ENCODE results near the gene GNAQ.
"Not testable (repeated sequence)": the region's sequence is repeated elsewhere in the genome, so short reads cannot be mapped to it uniquely, and the experiment has no call there.

Gene GNAQ

DNA sequence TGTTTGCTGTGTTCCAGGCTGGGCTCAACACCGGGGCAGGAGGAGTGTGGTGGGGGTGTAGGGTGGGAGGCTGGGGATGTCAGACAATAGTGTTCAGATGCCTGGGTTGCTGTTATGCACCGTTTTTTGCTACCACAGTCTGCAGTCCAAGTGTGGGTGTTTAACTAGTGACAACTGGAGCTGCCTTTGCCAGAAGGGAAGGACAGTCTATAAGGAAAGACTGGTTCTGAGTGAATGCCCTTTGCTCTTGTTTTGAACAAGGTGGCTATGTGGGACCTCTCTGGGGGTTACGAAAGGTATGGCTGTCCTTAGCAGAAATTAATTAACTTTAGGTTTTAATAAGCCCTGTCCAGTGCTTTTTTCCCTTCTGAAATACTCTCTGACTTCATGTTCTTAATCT is 265.0 kb downstream of the GNAQ start:
- no peak for DNase-seq (ENCODE audit: low read depth)

DNA sequence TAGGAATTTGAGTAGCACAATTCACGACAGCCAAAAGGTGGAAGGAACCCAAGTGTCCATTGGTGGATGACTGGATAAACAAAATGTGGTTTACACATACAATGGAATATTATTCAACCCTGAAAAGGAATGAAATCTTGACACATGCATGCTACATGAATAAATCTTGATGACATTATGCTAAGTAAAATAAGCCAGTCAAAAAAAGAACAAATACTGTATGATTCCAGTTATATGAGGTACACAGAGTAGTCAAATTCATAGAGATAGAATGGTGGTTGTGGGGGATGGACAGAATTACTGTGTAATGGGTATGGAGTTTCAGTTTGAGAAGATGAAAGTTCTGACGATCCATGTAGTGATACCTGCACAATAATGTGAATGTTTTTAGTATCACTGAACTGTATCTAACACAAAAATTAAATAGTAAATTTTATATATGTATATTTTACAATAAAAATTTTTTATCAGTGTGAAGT is 265.8 kb downstream of the GNAQ start:
- no peak for DNase-seq (ENCODE audit: low read depth)

DNA sequence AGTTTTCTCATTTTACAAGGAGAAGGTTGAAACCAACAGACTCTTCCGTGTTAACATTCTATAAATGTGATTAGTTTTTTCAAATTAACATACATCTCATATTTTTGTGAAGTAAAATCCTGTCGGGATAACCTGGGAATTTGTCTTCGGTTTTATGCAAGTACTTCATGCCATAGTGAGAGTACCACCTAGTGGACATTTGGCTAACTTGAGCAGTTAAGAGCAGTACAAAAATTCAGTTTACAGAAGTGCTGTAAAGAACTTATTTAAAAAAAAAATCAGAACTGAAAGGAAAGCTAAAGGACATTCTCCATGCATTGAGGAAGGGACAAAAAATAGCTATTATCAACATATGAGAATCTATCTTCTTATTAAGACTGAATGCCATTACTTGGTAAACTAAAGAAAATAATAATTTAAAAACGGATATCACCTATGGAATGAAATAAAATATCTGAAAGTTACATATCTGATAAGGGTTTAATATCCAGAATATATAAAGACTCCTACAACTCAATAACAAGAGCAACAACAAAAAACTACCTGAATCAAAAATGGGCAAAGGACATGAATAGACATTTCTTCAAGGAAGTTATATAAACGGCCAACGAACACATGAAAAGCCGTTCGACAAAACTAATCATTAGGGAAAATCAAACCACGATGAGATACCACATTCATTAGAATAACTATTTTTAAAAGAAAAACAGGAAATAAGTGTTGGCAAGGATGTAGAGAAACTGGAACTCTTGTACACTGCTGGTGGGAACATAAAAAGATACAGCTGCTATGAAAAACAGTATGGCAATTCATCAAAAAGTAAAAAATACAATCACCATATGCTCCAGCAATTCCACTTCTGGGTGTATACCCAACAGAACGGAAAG is 266.5 kb downstream of the GNAQ start:
- DNase-seq (ENCODE audit: low read depth) = peak; percentile 43

DNA sequence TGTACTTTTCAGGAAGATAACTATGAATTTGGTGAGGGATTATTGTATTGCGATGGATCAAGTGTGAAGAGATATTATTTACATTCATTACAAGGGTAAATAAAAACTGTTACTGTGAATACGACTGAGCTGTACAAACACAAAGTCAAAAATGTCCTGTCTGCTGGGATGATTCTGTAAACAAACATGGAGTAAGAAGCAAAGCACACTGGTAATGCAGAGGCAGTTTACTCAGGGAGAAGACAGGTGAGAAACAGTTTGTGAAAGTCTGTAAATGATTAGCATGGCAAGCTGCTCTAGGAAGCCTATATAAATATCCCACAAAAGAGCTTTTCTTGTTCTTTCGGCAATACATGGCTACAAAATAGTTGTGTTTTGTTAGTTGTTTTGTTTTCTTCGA is 268.0 kb downstream of the GNAQ start:
- no peak for DNase-seq (ENCODE audit: low read depth)

DNA sequence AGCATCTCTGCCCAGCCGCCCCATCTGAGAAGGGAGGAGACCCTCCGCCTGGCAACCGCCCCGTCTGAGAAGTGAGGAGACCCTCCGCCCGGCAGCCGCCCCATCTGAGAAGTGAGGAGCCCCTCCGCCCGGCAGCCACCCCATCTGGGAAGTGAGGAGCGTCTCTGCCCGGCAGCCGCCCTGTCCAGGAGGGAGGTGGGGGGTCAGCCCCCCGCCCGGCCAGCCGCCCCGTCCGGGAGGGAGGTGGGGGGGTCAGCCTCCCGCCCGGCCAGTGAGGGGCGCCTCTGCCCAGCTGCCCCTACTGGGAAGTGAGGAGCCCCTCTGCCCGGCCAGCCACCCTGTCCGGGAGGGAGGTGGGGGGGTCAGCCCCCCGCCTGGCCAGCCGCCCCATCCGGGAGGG is 270.7 kb downstream of the GNAQ start:
- not testable (repeated sequence) for DNase-seq (ENCODE audit: low read depth)

DNA sequence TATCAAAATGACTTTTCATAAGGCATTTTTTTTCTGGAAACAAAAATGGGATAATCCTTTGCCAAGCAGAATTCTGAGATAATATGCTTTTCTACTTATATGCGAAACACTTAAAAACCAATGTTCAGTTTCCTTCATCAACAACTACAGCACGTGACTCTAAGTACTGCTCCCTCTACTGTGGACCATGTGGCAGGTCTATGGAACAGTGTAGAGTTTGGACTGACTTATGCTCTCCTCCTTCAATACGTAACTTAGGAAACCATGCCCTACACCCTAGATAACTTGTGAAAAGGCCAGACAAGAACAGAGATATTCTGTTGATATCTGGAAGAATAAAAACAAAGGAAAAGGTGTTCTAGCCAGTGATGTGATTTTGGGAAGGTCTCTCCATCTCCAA is 272.2 kb downstream of the GNAQ start:
- DNase-seq (ENCODE audit: low read depth) = no peak

DNA sequence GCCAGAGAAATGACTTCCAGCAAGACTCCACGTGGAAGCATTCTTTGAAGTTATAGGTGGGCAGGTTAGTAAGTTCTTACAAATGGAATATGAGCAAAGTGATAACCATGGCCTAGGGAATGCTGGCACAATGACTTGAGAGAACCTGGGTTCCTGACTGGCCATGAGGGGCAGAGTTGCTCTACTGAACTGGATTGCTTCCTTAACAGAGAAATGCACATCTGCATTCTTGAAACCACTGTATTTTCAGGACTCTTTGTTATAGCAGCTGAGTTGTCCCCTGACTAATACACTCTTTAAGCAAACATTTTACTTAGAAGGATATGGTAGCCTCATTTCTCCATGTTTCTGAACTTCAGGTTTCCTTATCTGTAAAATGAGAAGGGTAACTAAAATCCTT is 275.2 kb downstream of the GNAQ start:
- DNase-seq (ENCODE audit: low read depth) = no peak

DNA sequence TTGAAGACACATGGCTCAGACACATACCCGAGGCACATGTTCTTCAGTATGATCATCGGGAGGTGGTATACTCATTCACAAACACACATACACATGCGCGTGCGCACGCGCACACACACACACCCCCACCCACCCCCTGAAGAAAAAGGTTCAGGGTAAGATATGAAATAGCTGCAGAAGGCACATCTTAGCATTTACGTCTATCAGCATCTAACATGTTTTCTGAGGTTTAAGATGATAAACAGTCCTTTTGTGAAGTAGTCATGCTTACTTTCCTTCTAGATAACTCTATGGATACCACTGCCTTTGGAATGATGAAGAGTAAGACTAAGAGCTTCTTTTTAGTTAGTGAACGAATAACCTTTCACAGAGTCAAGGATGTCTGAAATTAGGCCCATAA is 278.4 kb downstream of the GNAQ start:
- DNase-seq (ENCODE audit: low read depth) = no peak

DNA sequence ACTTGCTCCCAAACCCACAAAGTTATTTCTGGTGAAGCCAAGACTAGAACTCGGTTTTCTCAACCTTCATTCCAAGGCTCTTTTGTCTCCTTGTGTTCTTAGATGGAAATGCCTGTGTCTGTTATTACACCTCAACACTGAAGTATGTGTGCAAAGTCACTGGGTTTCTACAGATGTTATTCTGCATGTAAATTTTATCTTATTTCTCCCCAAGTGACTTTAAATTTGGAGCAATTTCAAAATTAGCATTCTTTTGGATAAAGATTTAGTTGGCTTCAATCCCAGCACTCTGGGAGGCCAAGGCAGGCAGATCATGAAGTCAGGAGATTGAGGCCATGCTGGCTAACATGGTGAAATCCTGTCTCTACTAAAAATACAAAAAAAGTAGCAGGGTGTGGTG is 279.1 kb downstream of the GNAQ start:
- DNase-seq (ENCODE audit: low read depth) = peak; percentile 95

DNA sequence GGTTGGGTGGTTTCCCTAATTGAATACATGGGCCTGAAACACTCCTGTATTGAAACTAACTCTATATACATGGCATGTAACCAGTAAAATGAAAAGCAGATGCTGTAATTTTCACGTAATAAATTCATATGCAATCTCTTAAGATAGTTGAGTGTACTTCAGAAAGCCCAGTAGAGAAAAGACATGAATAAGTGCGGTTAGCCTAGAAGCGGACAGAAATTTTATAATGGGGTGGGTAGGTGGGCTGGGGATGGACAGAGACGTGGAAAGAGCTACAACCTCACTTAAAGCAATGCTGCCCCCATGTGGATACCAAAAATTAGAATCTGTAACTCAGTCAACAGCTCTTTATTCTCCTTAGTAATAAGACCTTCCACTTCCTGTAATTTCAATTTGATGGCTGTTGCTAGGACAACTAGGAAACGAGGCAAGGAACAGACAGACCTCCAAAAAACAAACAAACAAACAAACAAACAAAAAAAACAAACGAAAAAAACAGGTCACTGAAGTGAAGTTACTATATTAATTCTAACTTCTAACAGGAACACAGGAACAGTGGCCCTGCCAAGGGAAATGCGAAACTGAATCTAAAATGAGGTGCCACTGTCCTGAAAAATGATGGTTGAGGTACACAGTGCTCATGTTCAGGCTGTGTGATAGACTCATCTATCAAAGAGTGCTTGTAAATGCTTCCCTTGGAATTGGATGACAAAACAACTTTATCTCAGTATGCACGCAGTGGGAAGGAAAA is 280.1 kb downstream of the GNAQ start:
- DNase-seq (ENCODE audit: low read depth) = peak; percentile 68

DNA sequence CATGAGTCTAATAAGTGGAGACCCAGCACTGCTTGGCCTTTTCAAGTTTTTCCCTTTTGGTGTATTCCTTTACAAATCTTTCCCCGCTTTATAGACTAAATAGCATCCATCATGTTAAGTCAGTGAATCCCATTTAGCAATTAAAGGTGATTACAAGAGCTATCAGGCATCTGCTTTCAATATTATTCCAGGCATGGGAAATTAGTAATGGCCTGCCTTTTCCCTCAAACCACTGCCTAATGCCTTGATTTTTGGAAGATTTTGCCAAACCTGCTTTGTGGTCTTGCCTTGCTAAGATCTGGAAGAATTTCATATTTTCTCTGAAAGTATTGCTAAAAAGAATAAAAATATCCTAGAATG is 280.6 kb downstream of the GNAQ start:
- DNase-seq (ENCODE audit: low read depth) = no peak

DNA sequence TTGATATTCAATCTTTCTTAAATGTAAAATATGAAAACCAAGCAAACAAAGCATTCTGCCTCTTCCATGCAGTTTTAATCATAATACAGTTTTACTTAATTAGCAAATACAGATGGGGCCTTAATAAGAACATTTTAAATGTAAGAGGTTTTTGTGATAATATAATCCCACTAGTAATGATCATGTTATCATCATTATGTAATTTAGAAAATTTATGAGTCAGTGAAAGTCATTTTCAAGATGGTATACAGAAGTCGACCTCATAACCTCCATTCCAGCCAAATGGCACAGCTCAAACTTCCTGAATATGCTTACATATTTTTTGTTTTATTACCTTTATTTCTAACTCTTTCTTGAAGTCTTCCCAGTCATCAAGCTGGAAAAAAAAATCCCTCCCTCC is 281.3 kb downstream of the GNAQ start:
- peak; percentile 37 for DNase-seq (ENCODE audit: low read depth)

DNA sequence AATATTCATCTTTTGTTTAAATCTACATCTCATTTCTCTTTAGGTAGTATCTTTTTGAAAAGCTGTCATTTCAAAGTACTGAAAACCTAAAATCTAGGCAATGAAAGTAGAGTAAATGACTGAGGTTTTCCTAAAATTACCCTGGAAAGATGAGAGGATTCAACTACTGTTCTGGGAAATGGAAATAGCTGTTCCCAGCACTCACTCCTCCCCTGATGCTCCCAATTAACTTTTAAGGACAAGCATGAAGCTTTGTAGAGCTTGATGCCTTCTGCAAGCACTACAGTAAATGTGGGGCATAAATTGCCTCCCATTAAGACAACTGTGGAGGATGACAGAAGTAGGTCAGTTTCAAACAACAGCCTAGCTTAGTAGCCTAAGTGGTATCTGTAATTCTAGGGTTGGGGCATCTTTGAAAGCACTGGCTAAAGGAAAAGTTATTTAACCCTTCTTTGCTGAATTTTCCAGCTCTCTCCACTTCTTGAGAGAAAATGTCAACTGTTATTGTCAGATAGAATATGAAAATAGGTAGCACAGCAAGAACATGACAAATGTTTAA is 283.3 kb downstream of the GNAQ start:
- no peak for DNase-seq (ENCODE audit: low read depth)

DNA sequence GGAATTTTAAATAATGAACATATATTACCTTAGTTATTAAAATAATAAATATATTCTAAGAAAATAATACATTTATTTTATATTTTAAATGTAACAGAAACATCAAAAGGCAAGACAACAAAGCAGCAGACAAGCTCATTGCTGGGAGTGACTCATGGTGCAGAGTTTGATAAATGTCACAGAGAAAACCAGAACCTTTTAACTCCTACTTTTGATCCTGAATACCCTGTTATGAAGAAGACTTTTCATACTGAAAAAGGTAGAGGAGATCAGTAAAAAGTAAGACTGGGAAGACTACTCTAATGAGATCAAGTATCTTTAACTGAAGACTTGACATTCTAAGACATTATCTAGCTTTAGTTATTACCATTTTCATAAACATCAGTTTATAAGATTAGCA is 284.4 kb downstream of the GNAQ start:
- no peak for DNase-seq (ENCODE audit: low read depth)

DNA sequence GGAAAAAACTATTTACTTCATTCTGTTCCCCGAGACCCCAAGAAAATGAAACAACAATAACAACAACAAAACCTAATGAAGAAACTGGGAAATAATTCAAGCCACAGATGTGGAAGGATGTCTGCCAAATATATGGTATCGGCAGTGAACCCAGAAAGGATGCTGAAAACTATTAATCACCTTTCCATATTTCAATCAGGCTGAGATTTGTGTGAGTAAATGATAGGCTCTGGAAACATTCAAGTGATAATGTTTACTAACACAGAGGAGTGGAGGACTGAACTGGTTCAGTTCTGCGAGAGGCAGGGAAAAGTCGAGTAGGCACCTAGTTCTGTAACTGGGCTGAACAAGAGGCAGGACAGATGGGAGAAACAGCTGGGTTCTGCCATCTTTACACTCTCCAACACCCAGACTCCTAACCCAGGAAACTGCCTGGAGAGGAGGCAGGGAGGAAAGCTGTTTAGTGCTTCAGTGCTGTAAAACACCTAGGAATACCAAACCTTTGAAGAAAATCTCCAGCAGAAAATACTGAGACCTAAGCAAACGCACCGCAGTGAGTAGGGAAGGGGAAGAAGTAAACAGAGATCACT is 286.7 kb downstream of the GNAQ start:
- no peak for DNase-seq (ENCODE audit: low read depth)

DNA sequence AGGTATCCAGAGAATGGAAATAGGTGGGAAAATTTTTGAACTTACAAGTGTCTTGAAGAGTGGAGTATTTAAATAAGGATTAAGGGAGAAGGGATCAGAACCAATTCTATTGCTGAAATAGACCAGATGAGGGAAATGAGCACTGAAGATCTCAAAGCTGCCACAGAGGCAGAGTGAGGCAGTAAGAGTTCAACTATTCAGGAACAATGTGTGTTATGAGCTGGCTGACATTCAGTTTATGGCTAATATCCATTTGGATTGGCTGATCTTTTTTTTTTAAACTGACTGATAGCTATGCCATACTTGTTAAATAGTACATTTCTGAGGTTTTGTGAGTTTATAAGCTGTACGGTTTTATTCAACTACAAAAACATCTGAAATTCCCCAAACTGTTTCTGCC is 288.2 kb downstream of the GNAQ start:
- DNase-seq (ENCODE audit: low read depth) = peak; percentile 49

DNA sequence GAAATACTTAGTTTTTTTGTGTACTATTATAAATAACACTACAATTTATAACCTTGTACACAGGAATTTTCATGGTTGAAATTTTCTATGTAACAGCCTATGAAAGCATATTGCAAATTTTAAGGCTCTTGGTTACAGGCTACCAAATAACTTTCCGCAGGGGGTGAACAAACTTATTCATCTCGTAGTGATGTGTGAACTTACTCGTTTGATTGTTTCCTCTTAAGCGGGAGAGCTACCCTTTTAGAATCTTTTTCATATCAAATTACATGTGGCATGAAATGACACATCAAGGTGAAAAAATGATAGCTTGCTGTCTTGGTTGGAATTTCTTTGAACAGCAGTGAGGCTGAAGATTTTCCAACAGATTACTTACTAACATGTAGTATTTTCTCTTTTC is 292.7 kb downstream of the GNAQ start:
- no peak for DNase-seq (ENCODE audit: low read depth)

DNA sequence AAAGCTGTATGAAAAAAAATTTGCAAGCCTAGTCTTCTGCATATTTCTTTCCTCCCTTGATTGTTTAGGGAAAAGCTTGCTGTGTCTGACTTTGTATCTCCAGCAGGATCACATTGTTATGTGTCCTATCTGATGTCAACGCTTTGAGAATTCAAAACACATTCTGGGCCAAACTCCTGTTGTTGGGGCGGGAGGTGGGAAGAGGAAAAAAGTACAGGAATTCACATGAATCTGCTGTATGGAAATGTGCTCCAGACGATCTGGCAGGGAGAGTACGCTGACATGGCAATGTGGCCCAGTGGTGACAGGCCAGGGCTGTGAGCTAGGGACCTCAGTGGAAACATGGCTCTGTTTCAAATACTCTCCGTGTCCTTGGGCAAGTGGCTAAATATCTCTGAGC is 296.1 kb downstream of the GNAQ start:
- DNase-seq (ENCODE audit: low read depth) = peak; percentile 55

DNA sequence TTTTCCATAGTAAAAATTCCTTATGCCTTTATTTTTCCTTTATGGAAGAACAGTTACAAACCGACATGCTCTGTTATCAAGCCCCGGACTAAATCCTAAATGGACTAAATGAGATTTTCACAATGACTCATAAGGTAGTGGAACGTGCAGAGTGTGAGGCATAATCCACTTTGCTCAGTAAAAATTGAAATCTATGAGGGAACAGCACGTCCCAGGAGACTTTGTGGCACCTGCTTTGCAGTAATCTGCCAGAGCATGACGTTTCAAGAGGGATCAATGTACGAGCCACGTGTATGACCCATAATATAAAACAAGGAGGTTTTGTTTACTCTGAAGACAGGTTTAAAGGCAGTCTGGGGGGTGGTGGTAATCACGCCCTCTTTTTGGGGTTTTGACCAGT is 299.7 kb downstream of the GNAQ start:
- no peak for DNase-seq (ENCODE audit: low read depth)

DNA sequence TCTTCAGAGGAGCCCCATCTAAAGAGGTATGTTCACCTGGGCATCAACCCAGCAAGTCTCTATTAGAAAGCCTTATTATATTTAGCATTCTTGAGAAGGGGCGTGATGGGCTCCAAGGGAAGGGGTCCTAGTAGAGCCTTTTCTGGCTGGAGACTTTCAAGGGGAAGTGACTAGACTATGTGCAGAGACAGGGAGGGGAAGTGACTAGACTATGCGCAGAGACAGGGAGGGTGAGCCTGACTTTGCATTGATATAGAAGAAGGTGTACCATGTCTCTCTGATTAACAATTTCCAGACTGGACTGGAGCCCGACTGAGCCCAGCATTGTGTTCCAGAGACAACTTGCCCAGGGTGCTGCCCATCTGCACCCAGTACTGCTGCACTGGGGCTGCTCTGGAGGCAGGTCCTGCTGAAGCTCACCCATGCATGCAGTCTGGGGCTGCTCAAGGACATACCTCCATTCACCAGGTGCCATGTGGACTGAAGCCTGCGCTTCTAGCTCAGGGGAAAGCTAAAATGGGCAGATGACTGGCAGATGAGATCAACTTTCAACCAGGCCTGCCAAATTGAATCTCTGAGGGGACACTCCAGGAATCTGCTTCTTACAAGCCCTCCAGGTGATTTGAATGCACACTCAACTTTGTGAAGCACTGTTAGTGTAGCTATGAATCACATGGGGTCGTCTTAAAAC is 300.5 kb downstream of the GNAQ start:
- DNase-seq (ENCODE audit: low read depth) = no peak

DNA sequence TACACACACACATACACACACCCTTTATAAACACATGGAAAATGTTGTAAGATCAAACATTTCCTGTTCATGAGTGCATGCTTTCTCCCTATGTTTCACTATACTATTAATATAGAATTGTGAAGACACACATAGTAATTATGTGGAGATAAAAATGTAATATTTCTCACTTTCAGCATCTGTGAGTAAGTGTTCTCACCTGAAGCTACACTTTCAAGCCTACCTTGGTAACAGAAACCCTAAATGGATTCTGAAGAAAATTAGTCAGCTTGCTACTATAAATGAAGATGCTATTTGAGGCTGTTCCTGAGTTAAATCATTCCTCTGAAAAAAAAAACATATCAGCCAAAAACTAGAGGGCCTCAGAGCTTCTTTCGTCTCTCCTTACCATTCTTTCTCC is 302.4 kb downstream of the GNAQ start:
- DNase-seq (ENCODE audit: low read depth) = no peak

DNA sequence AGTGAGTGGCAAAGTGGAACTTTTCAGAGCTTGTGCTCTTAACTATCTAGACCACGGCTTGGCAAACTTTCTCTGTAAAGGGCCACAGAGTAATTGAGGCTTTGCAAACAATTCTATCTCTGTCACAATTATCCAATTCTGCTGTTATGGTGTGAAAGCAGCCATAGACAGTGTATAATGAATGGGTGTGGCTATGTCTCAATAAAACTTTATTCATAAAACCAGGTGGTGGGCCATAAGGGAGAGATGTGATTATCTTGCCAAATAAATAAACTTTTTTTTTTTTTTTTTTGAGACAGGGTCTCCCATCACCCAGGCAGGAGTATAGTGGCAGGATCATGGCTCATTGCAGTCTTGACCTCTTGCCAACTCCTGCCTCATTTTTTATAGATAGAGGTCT is 304.8 kb downstream of the GNAQ start:
- no peak for DNase-seq (ENCODE audit: low read depth)

Measured in non-pigmented ciliary epithelial cell (primary cell).